ENCODE measurements around the gene FCRL4.
"Not testable (repeated sequence)": the region's sequence is repeated elsewhere in the genome, so short reads cannot be mapped to it uniquely, and the experiment has no call there.

Gene FCRL4

DNA sequence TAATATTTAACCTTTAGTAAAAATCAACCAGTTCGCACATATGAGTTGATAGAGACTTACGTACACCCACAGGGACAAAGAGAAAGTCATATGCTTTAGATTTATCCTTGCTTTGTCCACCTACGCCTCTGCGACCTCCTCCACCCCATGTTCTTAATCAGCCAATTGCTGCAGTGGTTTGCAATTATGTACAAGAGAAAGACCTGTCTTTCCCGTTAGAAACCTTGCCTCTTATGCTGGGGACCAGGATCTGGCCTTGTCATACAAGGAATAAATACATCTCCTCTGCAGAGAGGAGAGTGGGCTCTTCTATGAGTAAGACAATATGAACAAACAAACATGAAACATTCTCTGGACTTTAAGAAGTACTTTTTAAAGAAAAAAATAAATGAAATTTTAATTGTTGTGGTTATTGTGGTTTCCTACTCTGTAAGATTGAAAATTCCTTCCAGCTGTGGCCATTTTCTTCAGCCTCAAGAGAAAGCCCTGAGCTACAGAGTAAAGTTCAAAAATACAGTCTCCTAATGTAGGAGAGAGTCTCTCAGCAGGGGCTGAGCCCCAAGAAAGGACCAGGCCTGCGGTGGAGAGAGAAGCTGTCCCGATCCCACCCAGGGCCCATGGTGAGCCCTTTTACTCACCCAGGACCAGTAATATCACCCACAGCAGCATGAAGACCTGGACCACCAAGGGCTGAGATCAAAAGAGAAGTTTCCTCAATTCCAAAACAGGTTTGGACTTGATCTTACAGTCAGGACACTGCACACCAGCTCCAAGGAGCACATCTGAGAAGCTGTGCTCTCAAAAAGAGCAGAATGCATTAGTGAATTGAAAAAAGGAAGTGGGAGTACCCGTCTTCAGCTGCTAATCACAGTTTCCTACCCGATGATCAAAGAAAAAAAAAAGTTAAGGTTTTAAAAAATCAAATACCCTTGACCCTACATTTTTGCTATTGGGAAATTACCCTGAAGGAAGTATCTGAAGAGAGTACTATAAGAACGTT lies 45.9 kb downstream of the FCRL4 start, which contains the start of gene FCRL5:
Gene FCRL5, minus strand, starts transcription at position 822 of the 1,000 bp plus-strand sequence. Its CDS starts 153 bp downstream, at position 669.
- no peak for DNase-seq (ENCODE audit: low read depth in 3 of 3)

DNA sequence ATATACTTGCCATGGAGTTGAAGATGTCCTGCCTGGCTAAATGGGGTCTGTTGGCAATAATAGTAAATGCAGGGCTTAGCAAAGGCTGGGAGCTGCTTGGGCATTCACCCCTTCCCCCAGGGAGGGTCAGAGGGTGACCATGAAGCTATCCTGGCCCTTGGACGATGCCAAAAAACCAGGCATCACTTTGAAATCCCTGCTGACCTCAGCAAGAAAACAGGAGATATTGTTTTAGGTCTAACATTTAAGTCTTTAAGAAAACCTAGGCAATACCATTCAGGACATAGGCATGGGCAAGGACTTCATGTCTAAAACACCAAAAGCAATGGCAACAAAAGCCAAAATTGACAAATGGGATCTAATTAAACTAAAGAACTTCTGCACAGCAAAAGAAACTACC lies 49.8 kb downstream of the FCRL4 start:
- not testable (repeated sequence) for DNase-seq (ENCODE audit: low read depth in 3 of 3)

DNA sequence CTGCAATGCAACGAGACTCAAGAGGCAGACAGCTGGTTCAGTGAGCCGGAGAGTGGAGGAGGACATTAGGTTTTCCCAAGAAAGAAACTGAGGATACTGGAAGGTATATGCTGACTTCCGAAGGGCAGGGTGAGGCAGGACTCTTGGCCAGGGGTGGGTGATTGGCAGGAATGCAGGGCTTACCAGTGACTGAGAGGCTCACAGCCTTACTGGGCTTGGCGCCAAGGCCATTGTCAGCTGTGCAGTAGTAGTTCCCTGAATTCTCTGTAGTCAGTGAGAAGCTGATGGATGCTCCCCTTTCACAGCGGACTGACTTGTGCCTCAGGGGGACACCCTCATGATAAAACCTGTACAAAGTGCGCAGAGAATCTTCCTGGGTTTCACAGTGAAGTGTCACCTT lies 55.2 kb downstream of the FCRL4 start:
- DNase-seq (ENCODE audit: low read depth in 3 of 3) = no peak

DNA sequence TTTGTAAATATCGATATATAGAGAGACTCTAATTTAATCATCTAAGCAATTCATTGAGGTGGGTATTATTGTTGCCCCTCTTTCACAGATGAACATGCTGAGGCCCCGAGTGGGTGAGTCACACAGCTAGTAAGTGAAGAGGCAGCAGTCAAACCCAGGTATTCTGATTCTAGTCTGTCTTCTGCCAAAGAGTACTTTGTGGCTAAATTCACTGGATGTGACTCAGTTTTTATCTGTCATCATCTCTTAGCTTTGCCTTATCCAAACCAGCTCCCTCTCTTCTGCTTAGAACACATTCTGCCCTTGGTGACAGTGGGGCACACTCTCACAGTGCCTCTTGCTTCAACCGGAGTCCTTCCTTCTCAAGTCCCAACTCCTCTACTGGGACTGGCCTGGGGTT lies 57.0 kb downstream of the FCRL4 start:
- no peak for DNase-seq (ENCODE audit: low read depth in 3 of 3)

DNA sequence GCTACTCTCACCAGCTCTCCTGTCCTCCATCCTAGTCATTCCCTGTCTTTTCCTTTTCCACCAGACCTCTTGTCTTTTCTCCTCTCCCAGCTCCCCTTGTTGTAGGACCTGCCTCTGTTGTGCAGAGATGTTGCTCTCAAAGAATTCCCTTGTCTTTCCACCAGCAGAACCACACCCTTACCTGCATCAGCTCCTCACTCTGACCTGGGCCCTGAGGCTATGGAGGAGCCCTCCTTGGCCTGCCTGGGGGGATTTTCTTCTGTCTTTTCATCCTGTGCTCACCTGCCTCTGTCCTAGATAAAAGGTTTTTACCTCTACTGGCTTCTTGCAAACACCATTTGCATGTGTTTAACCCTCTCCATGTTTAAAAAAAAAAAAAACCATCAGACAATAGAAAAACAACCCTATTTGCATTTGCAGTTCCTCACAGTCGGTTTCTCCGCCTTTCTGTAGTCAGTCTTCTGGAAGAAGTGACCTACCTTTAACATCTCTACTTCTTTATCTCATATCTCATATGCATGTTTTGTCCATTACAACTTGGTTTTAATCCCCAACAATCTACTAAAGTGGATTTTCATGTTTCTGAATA lies 57.6 kb downstream of the FCRL4 start:
- DNase-seq (ENCODE audit: low read depth in 3 of 3) = no peak

DNA sequence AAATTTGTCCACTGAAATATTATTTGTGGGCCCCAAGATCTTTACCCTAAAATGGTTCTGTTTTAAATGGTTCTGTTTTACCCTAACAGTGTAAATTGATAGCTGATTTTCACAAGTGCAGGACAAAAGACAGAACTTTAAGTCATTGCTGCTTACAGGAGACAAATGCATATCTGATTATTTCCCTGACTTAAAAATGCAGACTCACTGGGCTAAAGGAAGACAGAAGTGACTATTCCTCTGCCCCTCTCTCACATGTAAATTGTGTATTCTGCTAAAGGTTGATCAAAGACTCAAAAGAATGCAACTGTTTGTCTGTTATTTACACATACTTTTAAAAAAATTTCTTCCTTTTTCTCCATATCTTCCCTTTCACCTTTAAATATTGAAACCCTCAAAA lies 58.3 kb downstream of the FCRL4 start:
- DNase-seq (ENCODE audit: low read depth in 3 of 3) = no peak

DNA sequence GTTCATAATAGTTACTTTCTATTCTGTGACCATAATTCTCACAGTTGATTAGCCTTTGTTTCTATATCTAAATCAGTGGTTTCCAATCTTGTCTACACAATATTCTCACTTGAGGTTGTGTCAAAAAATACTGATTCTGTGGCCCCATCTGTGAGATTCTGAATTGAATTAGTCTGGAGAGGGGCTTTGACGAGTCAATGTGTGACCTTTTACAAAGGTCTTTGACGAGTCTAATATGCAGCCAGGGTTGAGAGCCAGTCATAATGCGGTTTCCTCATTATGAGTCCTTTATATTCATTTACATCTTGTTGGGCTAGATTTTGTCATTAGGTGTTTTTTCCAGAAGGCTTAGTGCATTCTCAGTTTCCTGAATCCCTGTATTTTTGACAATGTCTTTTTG lies 65.3 kb downstream of the FCRL4 start:
- DNase-seq (ENCODE audit: low read depth in 3 of 3) = no peak

DNA sequence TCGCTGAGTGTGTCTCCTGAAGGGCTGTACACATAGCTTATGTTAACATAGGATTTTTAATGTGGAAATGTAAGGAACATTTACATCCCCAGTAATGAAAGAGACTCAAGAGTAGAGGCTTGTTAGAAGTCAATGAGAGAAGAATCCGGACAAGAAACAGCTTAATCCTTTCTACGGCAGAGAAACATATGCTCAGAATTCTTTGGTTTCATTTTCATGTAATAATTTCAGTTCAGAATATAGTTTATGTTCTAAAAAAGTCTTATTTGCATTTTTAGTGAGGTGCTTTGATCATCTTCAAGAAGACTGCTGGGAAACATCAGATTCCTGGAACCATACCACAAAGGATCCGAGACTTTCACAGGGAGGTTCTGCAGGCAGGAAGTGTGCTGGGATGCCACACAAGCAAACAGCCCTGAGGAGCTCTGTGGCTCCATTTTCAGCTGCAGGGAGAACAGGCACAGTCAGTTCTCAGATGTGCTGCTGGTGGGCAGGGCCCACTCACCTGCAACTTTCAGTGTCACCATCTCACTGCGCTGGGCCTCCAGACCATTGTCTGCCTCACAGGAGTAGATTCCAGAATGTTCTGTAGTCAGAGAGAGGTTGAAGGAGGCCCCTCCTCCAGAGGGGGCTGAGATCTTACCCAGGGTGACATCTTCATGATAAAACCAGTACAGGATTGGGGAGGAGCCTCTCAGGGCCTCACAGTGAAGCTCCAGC lies 74.0 kb downstream of the FCRL4 start:
- no peak for DNase-seq (ENCODE audit: low read depth in 3 of 3)

All from stimulated activated CD4-positive, alpha-beta T cell treated with anti-CD3 and anti-CD28 coated beads, TNF-alpha, amount 100 ng/mL, for 48 hours (primary cell).